ENCODE data around the gene PKNOX2. TPM values are rescaled to one million over a fixed set of nuclear protein-coding genes. Genes with fewer than 3 reads are reported as not detected.

The PKNOX2 gene
- total RNA-seq, 1 experiment from 2014 or later = 3.7 TPM

- no peak overlapping the region for H3K4me3 Mint-ChIP-seq
- no peaks in the 10 kb centered on the region for H3K9me3 Mint-ChIP-seq
- TF ChIP-seq, protein P1, sequence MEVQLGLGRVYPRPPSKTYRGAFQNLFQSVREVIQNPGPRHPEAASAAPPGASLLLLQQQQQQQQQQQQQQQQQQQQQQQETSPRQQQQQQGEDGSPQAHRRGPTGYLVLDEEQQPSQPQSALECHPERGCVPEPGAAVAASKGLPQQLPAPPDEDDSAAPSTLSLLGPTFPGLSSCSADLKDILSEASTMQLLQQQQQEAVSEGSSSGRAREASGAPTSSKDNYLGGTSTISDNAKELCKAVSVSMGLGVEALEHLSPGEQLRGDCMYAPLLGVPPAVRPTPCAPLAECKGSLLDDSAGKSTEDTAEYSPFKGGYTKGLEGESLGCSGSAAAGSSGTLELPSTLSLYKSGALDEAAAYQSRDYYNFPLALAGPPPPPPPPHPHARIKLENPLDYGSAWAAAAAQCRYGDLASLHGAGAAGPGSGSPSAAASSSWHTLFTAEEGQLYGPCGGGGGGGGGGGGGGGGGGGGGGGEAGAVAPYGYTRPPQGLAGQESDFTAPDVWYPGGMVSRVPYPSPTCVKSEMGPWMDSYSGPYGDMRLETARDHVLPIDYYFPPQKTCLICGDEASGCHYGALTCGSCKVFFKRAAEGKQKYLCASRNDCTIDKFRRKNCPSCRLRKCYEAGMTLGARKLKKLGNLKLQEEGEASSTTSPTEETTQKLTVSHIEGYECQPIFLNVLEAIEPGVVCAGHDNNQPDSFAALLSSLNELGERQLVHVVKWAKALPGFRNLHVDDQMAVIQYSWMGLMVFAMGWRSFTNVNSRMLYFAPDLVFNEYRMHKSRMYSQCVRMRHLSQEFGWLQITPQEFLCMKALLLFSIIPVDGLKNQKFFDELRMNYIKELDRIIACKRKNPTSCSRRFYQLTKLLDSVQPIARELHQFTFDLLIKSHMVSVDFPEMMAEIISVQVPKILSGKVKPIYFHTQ (CRISPR knock-in tag; IDR thresholded peaks at IDR 0.05) = no peak
- TF ChIP-seq FOXK1 (CRISPR knock-in tag; IDR thresholded peaks at IDR 0.05) = no peak
- no peak for TF ChIP-seq SOX15 (CRISPR knock-in tag; IDR thresholded peaks at IDR 0.05)
- TF ChIP-seq CTCF (IDR thresholded peaks at IDR 0.05) = peak; percentile 32; the same call in 1 of the 2 replicates
- peaks cover 12% of the 10 kb centered on the region for H3K27me3 Mint-ChIP-seq (ENCODE audit: low read depth)
- peak; percentile 69 for DNase-seq (ENCODE audit: low spot score)
- no peaks in the 10 kb centered on the region for H3K36me3 Mint-ChIP-seq
- POLR2A ChIA-PET = no interaction called here
- CTCF ChIA-PET = interaction anchor here (0.5 to 4.0 kb wide), 36 partner anchors 10 to 629 kb away, joined by 3 to 18 read pairs (median 4); no protein-coding TSS in a partner anchor
- ATAC-seq = peak; percentile 76
- no peak overlapping the region for H3K27ac Mint-ChIP-seq
- H3K4me1 Mint-ChIP-seq = peaks cover 43% of the 10 kb centered on the region
These were observed 92.6 kb downstream of the PKNOX2 start for GRCh38 chr11:125257190-125257579.

DNA sequence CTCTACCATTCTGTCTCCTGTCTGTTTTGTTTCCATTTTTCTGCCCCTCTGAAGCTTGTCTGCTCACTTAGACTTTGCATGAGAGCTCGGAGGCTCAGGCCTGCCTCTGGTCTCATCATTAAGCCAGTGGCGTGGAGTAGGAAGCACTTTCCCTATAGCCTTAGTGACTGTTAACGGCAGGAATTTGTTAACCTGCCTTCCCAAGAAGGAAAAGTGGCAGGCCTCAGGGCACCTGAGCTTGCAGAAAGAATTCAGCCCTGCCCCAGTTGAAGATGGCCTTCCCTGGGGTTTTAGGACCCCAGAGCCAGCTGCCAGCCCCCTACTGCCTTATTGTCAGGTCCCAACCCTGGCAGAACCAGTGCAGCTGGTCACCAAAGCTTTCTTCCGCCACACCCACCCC, 93.2 kb downstream of the PKNOX2 start:
- ChIA-PET CTCF (interaction anchor here (0.6 to 4.0 kb wide), 37 partner anchors 10 to 182 kb away, joined by 3 to 18 read pairs (median 4); partner anchors contain the start of gene PKNOX2), POLR2A (no interaction called here)
- no peaks in the 10 kb centered on the region for H3K9me3 Mint-ChIP-seq
- no peaks in the 10 kb centered on the region for H3K36me3 Mint-ChIP-seq
- no peak overlapping the region for H3K4me3 Mint-ChIP-seq
- TF ChIP-seq ESRRA (CRISPR knock-in tag; IDR thresholded peaks at IDR 0.05; ENCODE audit: borderline replicate concordance) (no peak), ZMAT4 (CRISPR knock-in tag; IDR thresholded peaks at IDR 0.05) (no peak), CBFB (CRISPR knock-in tag; IDR thresholded peaks at IDR 0.05; ENCODE audit: low read depth) (no peak), NR3C1 (CRISPR knock-in tag; conservative IDR thresholded peaks at IDR 0.05; ENCODE audit: low read depth) (no peak), SOX15 (CRISPR knock-in tag; IDR thresholded peaks at IDR 0.05) (no peak), NR1H2 (CRISPR knock-in tag; IDR thresholded peaks at IDR 0.05) (no peak), USF2 (CRISPR knock-in tag; IDR thresholded peaks at IDR 0.05) (no peak), IRF2 (CRISPR knock-in tag; IDR thresholded peaks at IDR 0.05; ENCODE audit: borderline replicate concordance, low read depth) (no peak), ZNF138 (CRISPR knock-in tag; conservative IDR thresholded peaks at IDR 0.05) (no peak), NFE2L1 (CRISPR knock-in tag; IDR thresholded peaks at IDR 0.05) (no peak), NFATC4 (CRISPR knock-in tag; IDR thresholded peaks at IDR 0.05) (no peak)
- TF ChIP-seq, protein P2, sequence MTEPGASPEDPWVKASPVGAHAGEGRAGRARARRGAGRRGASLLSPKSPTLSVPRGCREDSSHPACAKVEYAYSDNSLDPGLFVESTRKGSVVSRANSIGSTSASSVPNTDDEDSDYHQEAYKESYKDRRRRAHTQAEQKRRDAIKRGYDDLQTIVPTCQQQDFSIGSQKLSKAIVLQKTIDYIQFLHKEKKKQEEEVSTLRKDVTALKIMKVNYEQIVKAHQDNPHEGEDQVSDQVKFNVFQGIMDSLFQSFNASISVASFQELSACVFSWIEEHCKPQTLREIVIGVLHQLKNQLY (CRISPR knock-in tag; IDR thresholded peaks at IDR 0.05) = no peak
- peaks cover 18% of the 10 kb centered on the region for H3K27me3 Mint-ChIP-seq (ENCODE audit: low read depth)
- H3K27ac Mint-ChIP-seq = no peak overlapping the region
- ATAC-seq (no peak), DNase-seq (ENCODE audit: low spot score) (no peak)
- H3K4me1 Mint-ChIP-seq = peaks cover 47% of the 10 kb centered on the region

GRCh38 chr11:125258291-125259032, 93.9 kb downstream of the PKNOX2 start:
- Mint-ChIP-seq H3K36me3 (no peaks in the 10 kb centered on the region), H3K27ac (no peak overlapping the region), H3K4me3 (no peak overlapping the region), H3K4me1 (peaks cover 52% of the 10 kb centered on the region), H3K27me3 (ENCODE audit: low read depth) (peaks cover 23% of the 10 kb centered on the region), H3K9me3 (no peaks in the 10 kb centered on the region)
- ATAC-seq (no peak), DNase-seq (ENCODE audit: low spot score) (no peak)
- POLR2A ChIA-PET = no interaction called here
- CTCF ChIA-PET = interaction anchor here (0.6 to 4.0 kb wide), 26 partner anchors 9 to 183 kb away, joined by 3 to 18 read pairs (median 4); partner anchors contain the start of gene PKNOX2
- TF ChIP-seq TEAD1 (CRISPR knock-in tag; IDR thresholded peaks at IDR 0.05) (no peak), CTCF (IDR thresholded peaks at IDR 0.05) (no peak), TCF7 (CRISPR knock-in tag; IDR thresholded peaks at IDR 0.05; ENCODE audit: low read depth) (no peak), NFYB (CRISPR knock-in tag; conservative IDR thresholded peaks at IDR 0.05; ENCODE audit: low read depth) (no peak)
- TF ChIP-seq, protein P3, sequence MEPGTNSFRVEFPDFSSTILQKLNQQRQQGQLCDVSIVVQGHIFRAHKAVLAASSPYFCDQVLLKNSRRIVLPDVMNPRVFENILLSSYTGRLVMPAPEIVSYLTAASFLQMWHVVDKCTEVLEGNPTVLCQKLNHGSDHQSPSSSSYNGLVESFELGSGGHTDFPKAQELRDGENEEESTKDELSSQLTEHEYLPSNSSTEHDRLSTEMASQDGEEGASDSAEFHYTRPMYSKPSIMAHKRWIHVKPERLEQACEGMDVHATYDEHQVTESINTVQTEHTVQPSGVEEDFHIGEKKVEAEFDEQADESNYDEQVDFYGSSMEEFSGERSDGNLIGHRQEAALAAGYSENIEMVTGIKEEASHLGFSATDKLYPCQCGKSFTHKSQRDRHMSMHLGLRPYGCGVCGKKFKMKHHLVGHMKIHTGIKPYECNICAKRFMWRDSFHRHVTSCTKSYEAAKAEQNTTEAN (CRISPR knock-in tag; IDR thresholded peaks at IDR 0.05) = no peak

Data from WTC11 (cell line).